NCI-H460 (cell line): ENCODE data around the gene GCFC2. TPM values are rescaled to one million over a fixed set of nuclear protein-coding genes. Genes with fewer than 3 reads are reported as not detected.
"Not testable (repeated sequence)": the region's sequence is repeated elsewhere in the genome, so short reads cannot be mapped to it uniquely, and the experiment has no call there.

Source experiments
- DNase-seq: peaks from one replicate; pipeline ENCODE4 v3.0.0-alpha.2; 2016; ENCODE audit warnings: low read depth; ENCODE audit errors: extremely low read depth
- total RNA-seq: library from RNA; depleted of rRNA; stranded (reverse); fragments of >200 nt; shearing (Covaris generic); gene quantifications from 2 replicates; pipeline ENCODE4 v1.2.3, GENCODE V29; 2014

The GCFC2 gene
- total RNA-seq, 1 experiment from 2014 or later: 44.3 TPM

- not testable (repeated sequence) for DNase-seq
These were observed 27.3 kb downstream of the GCFC2 start for GRCh38 chr2:75683430-75683829.

GRCh38 chr2:75680402-75680801 lies 30.3 kb downstream of the GCFC2 start:
- DNase-seq: no peak

GRCh38 chr2:75679556-75679955 lies 31.2 kb downstream of the GCFC2 start:
- DNase-seq: no peak

GRCh38 chr2:75676464-75676863 lies 34.3 kb downstream of the GCFC2 start:
- no peak for DNase-seq

GRCh38 chr2:75675908-75676307 lies 34.8 kb downstream of the GCFC2 start:
- no peak for DNase-seq

GRCh38 chr2:75675423-75675822 lies 35.3 kb downstream of the GCFC2 start:
- DNase-seq: not testable (repeated sequence)

- DNase-seq: no peak
These were observed 42.8 kb downstream of the GCFC2 start for GRCh38 chr2:75667884-75668283.

- no peak for DNase-seq
These were observed 43.8 kb downstream of the GCFC2 start for GRCh38 chr2:75666911-75667310.

- DNase-seq: no peak
These were observed 52.9 kb downstream of the GCFC2 start for GRCh38 chr2:75657798-75658197.

- no peak for DNase-seq
These were observed 54.2 kb downstream of the GCFC2 start for GRCh38 chr2:75656563-75656962.

- no peak for DNase-seq
These were observed 54.9 kb downstream of the GCFC2 start for GRCh38 chr2:75655861-75656260.

- DNase-seq: no peak
These were observed 56.7 kb downstream of the GCFC2 start for GRCh38 chr2:75654012-75654411.

GRCh38 chr2:75647771-75648170 lies 62.9 kb downstream of the GCFC2 start:
- DNase-seq: no peak

- DNase-seq: peak; percentile 89
These were observed 63.9 kb downstream of the GCFC2 start, which contains the start of gene MRPL19 for GRCh38 chr2:75646583-75647425. Gene MRPL19 (plus strand): TSS chr2:75646783. CDS start chr2:75646808, 25 bp downstream.

GRCh38 chr2:75646090-75646582 lies 64.6 kb downstream of the GCFC2 start:
- no peak for DNase-seq

- DNase-seq: no peak
These were observed 65.1 kb downstream of the GCFC2 start for GRCh38 chr2:75645643-75646042.

GRCh38 chr2:75643980-75644379 lies 66.7 kb downstream of the GCFC2 start:
- no peak for DNase-seq

GRCh38 chr2:75641587-75641986 lies 69.1 kb downstream of the GCFC2 start:
- DNase-seq: no peak

- peak; percentile 51 for DNase-seq
These were observed 70.0 kb downstream of the GCFC2 start for GRCh38 chr2:75640621-75641121.

- DNase-seq: no peak
These were observed 73.1 kb downstream of the GCFC2 start for GRCh38 chr2:75637568-75637967.

GRCh38 chr2:75634945-75635344 lies 75.8 kb downstream of the GCFC2 start:
- peak; percentile 13 for DNase-seq

GRCh38 chr2:75633620-75634019 lies 77.1 kb downstream of the GCFC2 start:
- no peak for DNase-seq
